OCI-M2 (cell line): ENCODE measurements around the gene GPR31.
"Not testable (repeated sequence)": the region's sequence is repeated elsewhere in the genome, so short reads cannot be mapped to it uniquely, and the experiment has no call there.

Experiments
- DNase-seq: peaks from one replicate; lab custom pipeline; 2025; ENCODE audit not compliant: unreplicated experiment; lab: John Stamatoyannopoulos, UW

GPR31 gene

GRCh38 chr6:167157863-167158262 lies at the start of gene GPR31:
GPR31 (minus strand) TSS chr6:167157980; CDS start chr6:167157831, 149 bp downstream.
- no peak for DNase-seq

- no peak for DNase-seq
These were observed 49.7 kb upstream of the GPR31 start for GRCh38 chr6:167207527-167207926.

- DNase-seq = not testable (repeated sequence)
These were observed 47.5 kb upstream of the GPR31 start for GRCh38 chr6:167205316-167205715.

GRCh38 chr6:167204059-167204348 lies 46.2 kb upstream of the GPR31 start:
- not testable (repeated sequence) for DNase-seq

GRCh38 chr6:167203261-167204058 lies 45.7 kb upstream of the GPR31 start:
- not testable (repeated sequence) for DNase-seq

- DNase-seq = not testable (repeated sequence)
These were observed 44.8 kb upstream of the GPR31 start for GRCh38 chr6:167202613-167203012.

GRCh38 chr6:167200806-167201205 lies 43.0 kb upstream of the GPR31 start:
- DNase-seq = no peak

- DNase-seq = not testable (repeated sequence)
These were observed 38.3 kb upstream of the GPR31 start for GRCh38 chr6:167195941-167196610.

- DNase-seq = not testable (repeated sequence)
These were observed 35.8 kb upstream of the GPR31 start for GRCh38 chr6:167193515-167194125.

- DNase-seq = not testable (repeated sequence)
These were observed 33.3 kb upstream of the GPR31 start for GRCh38 chr6:167191043-167191583.

GRCh38 chr6:167187275-167187674 lies 29.5 kb upstream of the GPR31 start:
- not testable (repeated sequence) for DNase-seq

GRCh38 chr6:167185101-167185500 lies 27.3 kb upstream of the GPR31 start:
- not testable (repeated sequence) for DNase-seq

- not testable (repeated sequence) for DNase-seq
These were observed 25.1 kb upstream of the GPR31 start for GRCh38 chr6:167182913-167183314.

- DNase-seq = not testable (repeated sequence)
These were observed 23.6 kb upstream of the GPR31 start for GRCh38 chr6:167181351-167181750.

GRCh38 chr6:167180086-167180485 lies 22.3 kb upstream of the GPR31 start:
- not testable (repeated sequence) for DNase-seq

- DNase-seq = not testable (repeated sequence)
These were observed 21.3 kb upstream of the GPR31 start for GRCh38 chr6:167178896-167179655.

- DNase-seq = not testable (repeated sequence)
These were observed 19.5 kb upstream of the GPR31 start for GRCh38 chr6:167177271-167177670.

- DNase-seq = not testable (repeated sequence)
These were observed 14.2 kb upstream of the GPR31 start for GRCh38 chr6:167172011-167172410.

GRCh38 chr6:167171300-167171699 lies 13.5 kb upstream of the GPR31 start:
- not testable (repeated sequence) for DNase-seq

- DNase-seq = not testable (repeated sequence)
These were observed 12.1 kb upstream of the GPR31 start for GRCh38 chr6:167169867-167170266.

GRCh38 chr6:167168296-167168695 lies 10.5 kb upstream of the GPR31 start:
- not testable (repeated sequence) for DNase-seq
